Measurements from ENCODE around the gene SF3B2.

DNA sequence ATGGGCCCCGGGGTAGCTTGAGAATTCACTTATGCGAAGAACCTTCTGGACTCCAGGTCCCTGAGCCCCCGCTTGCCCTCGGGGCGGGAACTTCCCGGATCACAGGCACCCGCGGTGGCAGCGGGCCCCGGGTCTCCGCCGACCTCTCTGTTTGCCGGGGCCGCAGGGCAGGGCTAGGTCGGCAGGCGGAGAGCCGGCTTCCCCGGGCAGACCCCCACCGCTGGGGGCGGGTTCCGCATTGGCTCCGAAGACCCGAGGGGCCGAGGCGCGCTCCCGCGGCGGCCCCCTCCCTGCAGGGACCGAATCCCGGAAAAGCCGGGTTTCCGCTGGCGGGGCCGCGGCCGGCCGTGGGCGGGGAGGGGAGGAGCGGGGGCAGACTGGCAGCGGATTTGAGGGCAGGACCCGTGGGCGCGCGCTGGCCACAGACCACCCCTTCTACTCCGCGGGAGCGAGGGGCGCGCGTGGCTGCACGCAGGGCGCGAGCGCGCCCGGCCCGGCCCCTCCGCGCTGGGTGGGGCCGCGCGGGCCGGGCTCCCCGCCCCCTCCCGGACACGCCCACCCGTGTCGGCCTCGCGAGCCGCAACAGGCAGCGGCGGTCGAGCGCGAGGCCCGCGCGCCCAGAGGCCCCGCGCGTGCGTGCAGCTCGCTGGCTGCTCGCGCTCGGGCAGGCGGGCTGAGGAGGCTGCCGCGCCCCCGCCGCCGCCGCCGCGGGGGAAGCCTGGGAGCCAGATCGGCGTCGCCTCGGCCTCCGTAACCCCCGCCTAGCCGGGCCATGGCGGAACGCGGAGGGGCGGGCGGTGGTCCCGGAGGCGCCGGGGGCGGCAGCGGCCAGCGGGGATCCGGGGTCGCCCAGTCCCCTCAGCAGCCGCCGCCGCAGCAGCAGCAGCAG lies 17.8 kb downstream of the SF3B2 start, which contains the start of gene PACS1:
- TF ChIP-seq, protein P1, sequence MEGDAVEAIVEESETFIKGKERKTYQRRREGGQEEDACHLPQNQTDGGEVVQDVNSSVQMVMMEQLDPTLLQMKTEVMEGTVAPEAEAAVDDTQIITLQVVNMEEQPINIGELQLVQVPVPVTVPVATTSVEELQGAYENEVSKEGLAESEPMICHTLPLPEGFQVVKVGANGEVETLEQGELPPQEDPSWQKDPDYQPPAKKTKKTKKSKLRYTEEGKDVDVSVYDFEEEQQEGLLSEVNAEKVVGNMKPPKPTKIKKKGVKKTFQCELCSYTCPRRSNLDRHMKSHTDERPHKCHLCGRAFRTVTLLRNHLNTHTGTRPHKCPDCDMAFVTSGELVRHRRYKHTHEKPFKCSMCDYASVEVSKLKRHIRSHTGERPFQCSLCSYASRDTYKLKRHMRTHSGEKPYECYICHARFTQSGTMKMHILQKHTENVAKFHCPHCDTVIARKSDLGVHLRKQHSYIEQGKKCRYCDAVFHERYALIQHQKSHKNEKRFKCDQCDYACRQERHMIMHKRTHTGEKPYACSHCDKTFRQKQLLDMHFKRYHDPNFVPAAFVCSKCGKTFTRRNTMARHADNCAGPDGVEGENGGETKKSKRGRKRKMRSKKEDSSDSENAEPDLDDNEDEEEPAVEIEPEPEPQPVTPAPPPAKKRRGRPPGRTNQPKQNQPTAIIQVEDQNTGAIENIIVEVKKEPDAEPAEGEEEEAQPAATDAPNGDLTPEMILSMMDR (IDR thresholded peaks at IDR 0.05), result no peak; the same call in 2 of the 3 replicates
- no peak for TF ChIP-seq MAFK (IDR thresholded peaks at IDR 0.05; ENCODE audit: partially characterized antibody)
- TF ChIP-seq POLR2A (IDR thresholded peaks at IDR 0.05; ENCODE audit: low read length), result peak; percentile 82
- TF ChIP-seq HDAC2 (IDR thresholded peaks at IDR 0.05), result no peak
- TF ChIP-seq RAD21 (conservative IDR thresholded peaks at IDR 0.05 in 1 of 2, IDR thresholded peaks at IDR 0.05 in 1 of 2), result no peak
- TF ChIP-seq TP53 (CRISPR knock-in tag; IDR thresholded peaks at IDR 0.05), result no peak
- TF ChIP-seq, protein P2, sequence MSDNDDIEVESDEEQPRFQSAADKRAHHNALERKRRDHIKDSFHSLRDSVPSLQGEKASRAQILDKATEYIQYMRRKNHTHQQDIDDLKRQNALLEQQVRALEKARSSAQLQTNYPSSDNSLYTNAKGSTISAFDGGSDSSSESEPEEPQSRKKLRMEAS (IDR thresholded peaks at IDR 0.05), result peak; percentile 39; the same call in 1 of the 2 replicates

All from A549 (cell line).